Dendritic cell treated with granulocyte-macrophage colony-stimulating factor and Interleukin-4, amounts not matched to agents 40 ng/mL and 50 ng/mL, for 4 days (primary cell): ENCODE measurements around the gene CMTM4.
"Not testable (repeated sequence)": the region's sequence is repeated elsewhere in the genome, so short reads cannot be mapped to it uniquely, and the experiment has no call there.

Source experiments
- H3K27ac Mint-ChIP-seq: one replicate; pipeline ENCODE4 v1.8.0; 2022; ENCODE audit warnings: mild to moderate bottlenecking, mixed read lengths
- H3K27me3 Mint-ChIP-seq: one replicate; pipeline ENCODE4 v1.8.0; 2022; ENCODE audit warnings: mild to moderate bottlenecking, mixed read lengths
- H3K36me3 Mint-ChIP-seq: one replicate; pipeline ENCODE4 v1.8.0; 2022; ENCODE audit warnings: low read depth, mixed read lengths
- H3K4me1 Mint-ChIP-seq: one replicate; pipeline ENCODE4 v1.8.0; 2022; ENCODE audit warnings: low read depth, mixed read lengths
- H3K4me3 Mint-ChIP-seq: one replicate; pipeline ENCODE4 v1.8.0; 2022; ENCODE audit warnings: mild to moderate bottlenecking, moderate library complexity, mixed read lengths
- H3K9me3 Mint-ChIP-seq: one replicate; pipeline ENCODE4 v1.8.0; 2022; ENCODE audit warnings: mixed read lengths
- intact Hi-C: fragments of 100-400 bp; cut with micrococcal nuclease; formaldehyde crosslinking; loops from one replicate; pipeline ENCODE4 v1.15.0; 2022

The CMTM4 gene

GRCh38 chr16:66635406-66635805 lies 61.1 kb downstream of the CMTM4 start:
- H3K4me1 Mint-ChIP-seq, result no peaks in the 10 kb centered on the region
- no peak overlapping the region for H3K27ac Mint-ChIP-seq
- H3K27me3 Mint-ChIP-seq, result no peaks in the 10 kb centered on the region
- no peaks in the 10 kb centered on the region for H3K9me3 Mint-ChIP-seq
- intact Hi-C loops, result no loop called here
- H3K36me3 Mint-ChIP-seq, result peaks cover 34% of the 10 kb centered on the region
- H3K4me3 Mint-ChIP-seq, result no peak overlapping the region

GRCh38 chr16:66634527-66635196 lies 61.9 kb downstream of the CMTM4 start:
- H3K27me3 Mint-ChIP-seq, result no peaks in the 10 kb centered on the region
- H3K27ac Mint-ChIP-seq, result no peak overlapping the region
- H3K9me3 Mint-ChIP-seq, result no peaks in the 10 kb centered on the region
- intact Hi-C loops, result no loop called here
- no peak overlapping the region for H3K4me3 Mint-ChIP-seq
- H3K36me3 Mint-ChIP-seq, result peaks cover 42% of the 10 kb centered on the region
- H3K4me1 Mint-ChIP-seq, result no peaks in the 10 kb centered on the region

DNA sequence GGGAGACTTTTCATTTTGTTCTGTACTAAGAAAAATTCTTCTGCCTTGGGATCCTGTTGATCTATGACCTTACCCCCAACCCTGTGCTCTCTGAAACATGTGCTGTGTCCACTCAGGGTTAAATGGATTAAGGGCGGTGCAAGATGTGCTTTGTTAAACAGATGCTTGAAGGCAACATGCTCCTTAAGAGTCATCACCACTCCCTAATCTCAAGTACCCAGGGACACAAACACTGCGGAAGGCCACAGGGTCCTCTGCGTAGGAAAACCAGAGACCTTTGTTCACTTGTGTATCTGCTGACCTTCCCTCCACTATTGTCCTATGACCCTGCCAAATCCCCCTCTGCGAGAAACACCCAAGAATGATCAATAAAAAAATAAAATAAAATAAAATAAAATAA lies 65.0 kb downstream of the CMTM4 start:
- H3K4me3 Mint-ChIP-seq, H3K9me3 Mint-ChIP-seq, H3K4me1 Mint-ChIP-seq, H3K27ac Mint-ChIP-seq, H3K27me3 Mint-ChIP-seq, intact Hi-C loops: not testable (repeated sequence)
- H3K36me3 Mint-ChIP-seq, result peaks cover 42% of the 10 kb centered on the region

DNA sequence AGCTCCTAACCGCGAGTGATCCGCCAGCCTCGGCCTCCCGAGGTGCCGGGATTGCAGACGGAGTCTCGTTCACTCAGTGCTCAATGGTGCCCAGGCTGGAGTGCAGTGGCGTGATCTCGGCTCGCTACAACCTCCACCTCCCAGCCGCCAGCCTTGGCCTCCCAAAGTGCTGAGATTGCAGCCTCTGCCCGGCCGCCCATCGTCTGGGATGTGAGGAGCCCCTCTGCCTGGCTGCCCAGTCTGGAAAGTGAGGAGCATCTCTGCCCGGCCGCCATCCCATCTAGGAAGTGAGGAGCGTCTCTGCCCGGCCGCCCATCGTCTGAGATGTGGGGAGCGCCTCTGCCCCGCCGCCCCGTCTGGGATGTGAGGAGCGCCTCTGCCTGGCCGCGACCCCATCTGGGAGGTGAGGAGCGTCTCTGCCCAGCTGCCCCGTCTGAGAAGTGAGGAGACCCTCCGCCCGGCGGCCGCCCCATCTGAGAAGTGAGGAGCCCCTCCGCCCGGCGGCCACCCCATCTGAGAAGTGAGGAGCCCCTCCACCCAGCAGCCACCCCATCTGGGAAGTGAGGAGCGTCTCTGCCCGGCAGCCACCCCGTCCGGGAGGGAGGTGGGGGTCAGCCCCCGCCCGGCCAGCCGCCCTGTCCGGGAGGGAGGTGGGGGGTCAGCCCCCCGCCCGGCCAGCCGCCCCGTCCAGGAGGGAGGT lies 65.8 kb downstream of the CMTM4 start:
- H3K4me1 Mint-ChIP-seq, H3K4me3 Mint-ChIP-seq, H3K9me3 Mint-ChIP-seq, H3K27me3 Mint-ChIP-seq, H3K27ac Mint-ChIP-seq, intact Hi-C loops: not testable (repeated sequence)
- peaks cover 42% of the 10 kb centered on the region for H3K36me3 Mint-ChIP-seq

- H3K4me3 Mint-ChIP-seq, result no peak overlapping the region
- no peaks in the 10 kb centered on the region for H3K9me3 Mint-ChIP-seq
- H3K27me3 Mint-ChIP-seq, result no peaks in the 10 kb centered on the region
- H3K4me1 Mint-ChIP-seq, result no peaks in the 10 kb centered on the region
- intact Hi-C loops, result no loop called here
- H3K27ac Mint-ChIP-seq, result no peak overlapping the region
- peaks cover 41% of the 10 kb centered on the region for H3K36me3 Mint-ChIP-seq
Observed at GRCh38 chr16:66629856-66630255, 66.7 kb downstream of the CMTM4 start.

DNA sequence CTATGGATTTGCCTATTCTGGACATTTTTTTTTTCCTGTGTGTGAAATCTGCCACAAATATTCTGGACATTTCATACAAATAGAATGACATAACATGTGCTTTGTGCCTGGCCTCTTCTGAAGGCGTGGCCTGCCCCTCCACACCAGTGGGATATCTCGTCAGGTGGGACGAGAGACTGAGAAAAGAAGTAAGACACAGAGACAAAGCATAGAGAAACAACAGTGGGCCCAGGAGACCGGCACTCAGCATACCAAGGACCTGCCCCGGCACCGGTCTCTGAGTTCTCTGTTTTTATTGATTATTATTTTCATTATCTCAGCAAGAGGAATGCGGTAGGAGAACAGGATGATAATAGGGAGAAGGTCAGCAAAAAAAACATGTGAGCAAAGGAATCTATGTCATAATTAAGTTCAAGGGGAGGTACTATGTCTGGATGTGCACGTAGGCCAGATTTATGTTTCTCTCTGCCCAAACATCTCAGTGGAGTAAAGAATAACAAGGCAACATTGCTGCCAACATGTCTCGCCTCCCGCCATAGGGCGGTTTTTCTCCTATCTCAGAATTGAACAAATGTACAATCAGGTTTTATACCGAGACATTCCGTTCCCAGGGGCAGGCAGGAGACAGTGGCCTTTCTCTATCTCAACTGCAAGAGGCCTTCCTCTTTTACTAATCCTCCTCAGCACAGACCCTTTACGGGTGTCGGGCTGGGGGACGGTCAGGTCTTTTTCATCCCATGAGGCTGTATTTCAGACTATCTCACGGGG lies 68.7 kb downstream of the CMTM4 start:
- H3K4me1 Mint-ChIP-seq, H3K9me3 Mint-ChIP-seq, H3K4me3 Mint-ChIP-seq, H3K27me3 Mint-ChIP-seq, H3K27ac Mint-ChIP-seq, intact Hi-C loops: not testable (repeated sequence)
- peaks cover 32% of the 10 kb centered on the region for H3K36me3 Mint-ChIP-seq

DNA sequence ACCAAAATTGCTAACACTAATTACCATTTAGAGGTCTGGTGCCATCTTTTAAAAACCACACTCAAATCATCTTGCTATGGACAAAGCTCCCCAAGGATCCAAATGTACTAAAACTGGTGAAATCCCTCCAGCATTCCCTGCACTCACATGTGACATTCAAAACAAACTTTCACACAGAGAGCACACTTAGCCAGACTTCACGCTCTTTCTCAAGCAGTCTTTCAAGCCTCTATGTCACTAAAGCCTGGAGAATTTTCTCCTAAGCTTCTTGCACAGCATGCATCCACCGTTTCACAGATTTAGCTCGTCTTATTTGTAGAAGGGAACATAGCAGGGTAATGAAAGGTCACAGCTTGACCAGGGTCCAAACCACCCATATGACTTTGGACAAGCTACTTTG lies 72.8 kb downstream of the CMTM4 start:
- Mint-ChIP-seq H3K9me3 (no peaks in the 10 kb centered on the region), H3K27ac (no peak overlapping the region)

GRCh38 chr16:66622863-66623262 lies 73.7 kb downstream of the CMTM4 start:
- H3K27me3 Mint-ChIP-seq, result no peaks in the 10 kb centered on the region
- H3K4me1 Mint-ChIP-seq, result peaks cover 9% of the 10 kb centered on the region
- no peak overlapping the region for H3K27ac Mint-ChIP-seq
- peaks cover 29% of the 10 kb centered on the region for H3K36me3 Mint-ChIP-seq
- intact Hi-C loops, result no loop called here
- H3K9me3 Mint-ChIP-seq, result no peaks in the 10 kb centered on the region
- H3K4me3 Mint-ChIP-seq, result no peak overlapping the region

More for the DNA sequence above, 72.8 kb downstream of the CMTM4 start:
- intact Hi-C loops, result no loop called here
- Mint-ChIP-seq H3K36me3 (peaks cover 29% of the 10 kb centered on the region), H3K4me3 (no peak overlapping the region), H3K27me3 (no peaks in the 10 kb centered on the region), H3K4me1 (peaks cover 9% of the 10 kb centered on the region)

- Mint-ChIP-seq H3K36me3 (peaks cover 36% of the 10 kb centered on the region), H3K27ac (no peak overlapping the region)
Observed at GRCh38 chr16:66621973-66622372, 74.6 kb downstream of the CMTM4 start.

GRCh38 chr16:66620429-66620795 lies 76.1 kb downstream of the CMTM4 start:
- Mint-ChIP-seq H3K36me3 (peaks cover 39% of the 10 kb centered on the region), H3K27me3 (no peaks in the 10 kb centered on the region), H3K9me3 (no peaks in the 10 kb centered on the region), H3K4me1 (peaks cover 25% of the 10 kb centered on the region), H3K4me3 (no peak overlapping the region), H3K27ac (no peak overlapping the region)
- intact Hi-C loops, result no loop called here

More at GRCh38 chr16:66621973-66622372, 74.6 kb downstream of the CMTM4 start:
- intact Hi-C loops, result no loop called here
- no peaks in the 10 kb centered on the region for H3K27me3 Mint-ChIP-seq
- no peaks in the 10 kb centered on the region for H3K9me3 Mint-ChIP-seq
- H3K4me1 Mint-ChIP-seq, result peaks cover 12% of the 10 kb centered on the region
- no peak overlapping the region for H3K4me3 Mint-ChIP-seq

DNA sequence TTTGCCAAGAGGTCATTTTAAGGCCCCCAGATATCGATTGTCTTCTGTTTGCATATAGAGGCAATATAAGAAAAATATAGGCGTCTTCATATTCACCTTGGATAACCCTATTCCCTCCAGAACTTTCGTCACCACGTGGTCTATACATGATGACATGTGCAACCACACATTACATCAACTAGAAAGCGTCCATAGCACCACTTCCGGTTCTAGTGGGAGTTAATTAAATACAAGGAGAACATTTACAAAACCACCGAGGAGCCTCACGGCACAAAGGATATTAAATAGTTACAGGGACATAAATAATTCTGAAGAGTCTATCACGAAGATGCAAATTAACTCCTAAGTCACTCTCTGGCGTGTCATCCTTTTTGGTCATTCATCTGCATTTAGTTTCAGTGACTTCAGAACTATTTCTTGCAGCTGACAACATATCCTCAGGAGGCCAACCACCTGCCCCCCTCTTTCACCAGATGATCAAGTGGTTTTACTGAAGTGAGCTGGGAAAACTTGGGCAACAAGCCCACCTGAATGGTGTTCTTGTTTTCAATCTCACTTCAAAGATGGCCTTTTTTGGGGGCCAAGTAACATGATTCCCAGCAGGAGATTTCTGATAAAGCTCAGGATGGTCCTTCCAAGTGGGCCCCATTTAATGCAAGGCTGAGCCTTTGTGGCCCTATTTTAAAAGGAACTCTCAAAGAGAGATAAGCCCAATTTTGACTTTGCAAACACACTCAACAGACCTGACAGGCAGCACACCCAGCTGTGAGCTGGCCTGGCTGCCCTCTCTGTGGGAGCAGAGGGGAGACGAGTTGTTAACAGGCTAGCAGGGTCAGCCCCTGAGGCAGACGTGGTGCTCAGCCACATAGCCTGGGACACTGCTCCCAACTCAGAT lies 76.8 kb downstream of the CMTM4 start:
- Mint-ChIP-seq H3K36me3 (peaks cover 46% of the 10 kb centered on the region), H3K4me3 (no peak overlapping the region), H3K4me1 (peaks cover 31% of the 10 kb centered on the region), H3K27me3 (no peaks in the 10 kb centered on the region), H3K27ac (no peak overlapping the region), H3K9me3 (no peaks in the 10 kb centered on the region)
- intact Hi-C loops, result no loop called here

GRCh38 chr16:66618588-66619375 lies 77.8 kb downstream of the CMTM4 start:
- intact Hi-C loops, result no loop called here
- Mint-ChIP-seq H3K36me3 (peaks cover 54% of the 10 kb centered on the region), H3K9me3 (no peaks in the 10 kb centered on the region), H3K4me3 (no peak overlapping the region), H3K4me1 (peaks cover 31% of the 10 kb centered on the region), H3K27me3 (no peaks in the 10 kb centered on the region), H3K27ac (no peak overlapping the region)

DNA sequence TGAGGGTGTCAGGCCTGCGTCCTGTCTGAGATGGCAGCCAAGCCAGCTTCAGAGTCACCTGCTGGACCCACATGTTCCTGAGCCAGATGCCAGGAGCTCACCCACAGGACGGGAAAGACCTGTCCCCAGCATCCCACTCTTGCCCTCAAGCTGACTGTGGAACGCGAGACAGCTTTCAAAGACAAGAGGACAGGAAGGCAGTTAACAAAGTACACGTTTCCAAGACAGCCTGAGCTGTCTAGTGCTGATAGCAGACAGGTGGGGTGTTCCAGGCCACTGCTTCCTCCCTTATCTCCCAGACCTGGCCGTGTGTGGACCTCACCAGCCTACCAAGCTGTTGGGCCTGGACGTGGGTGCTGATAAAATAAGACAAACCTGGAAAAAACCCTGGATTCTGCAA lies 78.8 kb downstream of the CMTM4 start:
- intact Hi-C loops, result no loop called here
- no peaks in the 10 kb centered on the region for H3K27me3 Mint-ChIP-seq

More for the DNA sequence above, 78.8 kb downstream of the CMTM4 start:
- H3K4me1 Mint-ChIP-seq, result peaks cover 31% of the 10 kb centered on the region
- H3K4me3 Mint-ChIP-seq, result no peak overlapping the region
- H3K27ac Mint-ChIP-seq, result no peak overlapping the region
- peaks cover 53% of the 10 kb centered on the region for H3K36me3 Mint-ChIP-seq
- no peaks in the 10 kb centered on the region for H3K9me3 Mint-ChIP-seq
